PFSK-1 (cell line): ENCODE data around the gene PPM1B. TPM values are rescaled to one million over a fixed set of nuclear protein-coding genes. Genes with fewer than 3 reads are reported as not detected.
A peak's percentile ranks its signal among the peaks of the same experiment; 100 is the strongest.

ENCODE experiments used
- FOXP2 ChIP-seq: optimal IDR thresholded peaks from 2 replicates; pipeline ENCODE3; 2011; ENCODE audit warnings: borderline replicate concordance, control low read depth, inconsistent platforms; ENCODE audit not compliant: insufficient read depth; ENCODE audit errors: extremely low read length, extremely low read depth
- POLR2AphosphoS5 ChIP-seq: IDR thresholded peaks from 2 replicates; pipeline ENCODE4 v1.6.1; 2012; ENCODE audit warnings: low read depth, mild to moderate bottlenecking, control low read depth, low read length, moderate library complexity
- SIN3A ChIP-seq: IDR thresholded peaks from 2 replicates; pipeline ENCODE4 v1.6.1; 2012; ENCODE audit warnings: mild to moderate bottlenecking, low read length, moderate library complexity, borderline replicate concordance; ENCODE audit not compliant: insufficient read depth
- TAF1 ChIP-seq: IDR thresholded peaks from 2 replicates; pipeline ENCODE4 v1.6.1; 2012; ENCODE audit warnings: low read length, control low read depth, borderline replicate concordance; ENCODE audit not compliant: insufficient read depth
- polyA plus RNA-seq: library from polyadenylated mRNA; unstranded; fragments of >200 nt; gene quantifications from one replicate; pipeline ENCODE4 v1.2.1, GENCODE V29; 2012; ENCODE audit warnings: low read depth, missing spikeins; ENCODE audit not compliant: insufficient read length
- TF ChIP-seq, protein P1 (sequence below), 2 experiments: IDR thresholded peaks; 2 replicates each; pipeline versions ENCODE4 v1.6.1 to v1.8.0; 2011 to 2012; ENCODE audit warnings: low read depth in 2 of 2, low read length in 2 of 2, control low read depth in 1 of 2, inconsistent platforms in 1 of 2, mild to moderate bottlenecking in 1 of 2, moderate library complexity in 1 of 2; ENCODE audit not compliant: insufficient read depth in 1 of 2

The PPM1B gene
- polyA plus RNA-seq = 18.6 TPM

DNA sequence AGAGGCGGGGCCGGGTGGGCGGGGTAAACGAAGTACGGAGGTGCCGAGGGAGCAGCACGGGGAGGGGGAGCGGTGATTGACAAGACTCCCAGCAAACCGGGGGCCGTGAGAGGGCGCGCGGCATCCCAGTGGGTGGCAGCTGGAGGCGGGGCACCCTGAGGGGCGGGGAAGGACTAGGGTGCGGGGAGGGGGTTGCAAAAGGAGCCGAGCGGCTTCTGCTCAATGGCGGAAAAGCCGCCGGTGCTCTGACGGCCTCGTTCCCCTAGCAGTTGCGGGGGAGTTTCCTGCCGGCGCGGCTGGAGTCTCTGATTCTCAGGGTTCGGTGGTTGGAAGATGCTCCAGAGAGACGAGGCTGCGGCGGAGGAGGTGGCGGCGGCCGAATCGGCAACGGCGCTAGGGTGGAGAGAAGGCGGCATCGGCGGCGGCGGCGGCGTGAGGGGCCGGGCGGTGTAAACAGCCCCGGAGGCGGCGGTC is at the start of gene PPM1B:
PPM1B (plus strand) TSS at position 195 of the 474 bp plus-strand sequence. CDS start 32,325 bp downstream, outside the sequence.
- TF ChIP-seq TAF1 (peak; percentile 94; the same call in 1 of the 2 replicates), SIN3A (peak; percentile 89; the same call in 1 of the 2 replicates), FOXP2 (no peak)
- TF ChIP-seq, protein P1, sequence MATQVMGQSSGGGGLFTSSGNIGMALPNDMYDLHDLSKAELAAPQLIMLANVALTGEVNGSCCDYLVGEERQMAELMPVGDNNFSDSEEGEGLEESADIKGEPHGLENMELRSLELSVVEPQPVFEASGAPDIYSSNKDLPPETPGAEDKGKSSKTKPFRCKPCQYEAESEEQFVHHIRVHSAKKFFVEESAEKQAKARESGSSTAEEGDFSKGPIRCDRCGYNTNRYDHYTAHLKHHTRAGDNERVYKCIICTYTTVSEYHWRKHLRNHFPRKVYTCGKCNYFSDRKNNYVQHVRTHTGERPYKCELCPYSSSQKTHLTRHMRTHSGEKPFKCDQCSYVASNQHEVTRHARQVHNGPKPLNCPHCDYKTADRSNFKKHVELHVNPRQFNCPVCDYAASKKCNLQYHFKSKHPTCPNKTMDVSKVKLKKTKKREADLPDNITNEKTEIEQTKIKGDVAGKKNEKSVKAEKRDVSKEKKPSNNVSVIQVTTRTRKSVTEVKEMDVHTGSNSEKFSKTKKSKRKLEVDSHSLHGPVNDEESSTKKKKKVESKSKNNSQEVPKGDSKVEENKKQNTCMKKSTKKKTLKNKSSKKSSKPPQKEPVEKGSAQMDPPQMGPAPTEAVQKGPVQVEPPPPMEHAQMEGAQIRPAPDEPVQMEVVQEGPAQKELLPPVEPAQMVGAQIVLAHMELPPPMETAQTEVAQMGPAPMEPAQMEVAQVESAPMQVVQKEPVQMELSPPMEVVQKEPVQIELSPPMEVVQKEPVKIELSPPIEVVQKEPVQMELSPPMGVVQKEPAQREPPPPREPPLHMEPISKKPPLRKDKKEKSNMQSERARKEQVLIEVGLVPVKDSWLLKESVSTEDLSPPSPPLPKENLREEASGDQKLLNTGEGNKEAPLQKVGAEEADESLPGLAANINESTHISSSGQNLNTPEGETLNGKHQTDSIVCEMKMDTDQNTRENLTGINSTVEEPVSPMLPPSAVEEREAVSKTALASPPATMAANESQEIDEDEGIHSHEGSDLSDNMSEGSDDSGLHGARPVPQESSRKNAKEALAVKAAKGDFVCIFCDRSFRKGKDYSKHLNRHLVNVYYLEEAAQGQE (IDR thresholded peaks at IDR 0.05; ENCODE audit: insufficient read depth in 1 of 2, low read depth in 2 of 2, low read length in 2 of 2) = no peak

- no peak for TF ChIP-seq SIN3A
- no peak for TF ChIP-seq POLR2AphosphoS5
- TF ChIP-seq, protein P1 (IDR thresholded peaks at IDR 0.05; ENCODE audit: insufficient read depth in 1 of 2, low read depth in 2 of 2, low read length in 2 of 2) = no peak
- TF ChIP-seq FOXP2 = no peak
- TF ChIP-seq TAF1 = no peak
Measured at GRCh38 chr2:44119878-44120277, 48.8 kb upstream of the PPM1B start.

GRCh38 chr2:44120428-44120827 is 48.2 kb upstream of the PPM1B start:
- no peak for TF ChIP-seq POLR2AphosphoS5
- TF ChIP-seq, protein P1 (IDR thresholded peaks at IDR 0.05; ENCODE audit: insufficient read depth in 1 of 2, low read depth in 2 of 2, low read length in 2 of 2) = no peak
- no peak for TF ChIP-seq SIN3A
- TF ChIP-seq FOXP2 = no peak
- no peak for TF ChIP-seq TAF1

- TF ChIP-seq SIN3A = no peak
- TF ChIP-seq, protein P1 (IDR thresholded peaks at IDR 0.05; ENCODE audit: insufficient read depth in 1 of 2, low read depth in 2 of 2, low read length in 2 of 2) = no peak
- no peak for TF ChIP-seq FOXP2
- no peak for TF ChIP-seq TAF1
- TF ChIP-seq POLR2AphosphoS5 = no peak
Measured at GRCh38 chr2:44121899-44122298, 46.8 kb upstream of the PPM1B start.

- TF ChIP-seq POLR2AphosphoS5 (no peak), TAF1 (no peak), FOXP2 (no peak), SIN3A (no peak)
- TF ChIP-seq, protein P1 (IDR thresholded peaks at IDR 0.05; ENCODE audit: insufficient read depth in 1 of 2, low read depth in 2 of 2, low read length in 2 of 2) = no peak
Measured at GRCh38 chr2:44124500-44124899, 44.2 kb upstream of the PPM1B start.
